Medulla oblongata (tissue), 1 donor: Measurements from ENCODE around the gene ATP1B1.

Source experiments
- DNase-seq: peaks from one replicate; pipeline ENCODE4 v3.0.0-alpha.2; 2015; ENCODE audit errors: extremely low spot score

The ATP1B1 gene

GRCh38 chr1:169094897-169095569, 11.5 kb upstream of the ATP1B1 start:
- DNase-seq = no peak

GRCh38 chr1:169098380-169098779, 8.1 kb upstream of the ATP1B1 start:
- DNase-seq = no peak

GRCh38 chr1:169099561-169099960, 6.9 kb upstream of the ATP1B1 start:
- DNase-seq = no peak

- peak; percentile 45 for DNase-seq
These were observed 6.3 kb upstream of the ATP1B1 start for GRCh38 chr1:169100208-169100607.

- DNase-seq = no peak
These were observed 5.8 kb upstream of the ATP1B1 start for GRCh38 chr1:169100651-169101088.

- DNase-seq = peak; percentile 78
These were observed 3.9 kb upstream of the ATP1B1 start for GRCh38 chr1:169102567-169102966.

GRCh38 chr1:169103002-169103401, 3.5 kb upstream of the ATP1B1 start:
- no peak for DNase-seq

- DNase-seq = no peak
These were observed 3.0 kb upstream of the ATP1B1 start for GRCh38 chr1:169103480-169103893.

GRCh38 chr1:169105087-169105433, 1.4 kb upstream of the ATP1B1 start:
- DNase-seq = no peak

GRCh38 chr1:169105434-169106094, 926 bp upstream of the ATP1B1 start:
- peak; percentile 76 for DNase-seq

- peak; percentile 60 for DNase-seq
These were observed 572 bp downstream of the ATP1B1 start for GRCh38 chr1:169106921-169107602.

GRCh38 chr1:169107603-169108208, 1.2 kb downstream of the ATP1B1 start:
- peak; percentile 79 for DNase-seq

- DNase-seq = no peak
These were observed 1.7 kb downstream of the ATP1B1 start for GRCh38 chr1:169108223-169108622.

GRCh38 chr1:169108863-169109560, 2.5 kb downstream of the ATP1B1 start:
- DNase-seq = peak; percentile 86

- peak; percentile 87 for DNase-seq
These were observed 3.2 kb downstream of the ATP1B1 start for GRCh38 chr1:169109561-169110134.

- DNase-seq = no peak
These were observed 3.7 kb downstream of the ATP1B1 start for GRCh38 chr1:169110236-169110635.

- DNase-seq = no peak
These were observed 4.4 kb downstream of the ATP1B1 start for GRCh38 chr1:169110689-169111447.

GRCh38 chr1:169111472-169111871, 5.0 kb downstream of the ATP1B1 start:
- DNase-seq = no peak

- no peak for DNase-seq
These were observed 5.8 kb downstream of the ATP1B1 start for GRCh38 chr1:169112241-169112640.

GRCh38 chr1:169113613-169114119, 7.2 kb downstream of the ATP1B1 start:
- no peak for DNase-seq
